ENCODE data around the gene BTF3. TPM values are rescaled to one million over a fixed set of nuclear protein-coding genes. Genes with fewer than 3 reads are reported as not detected.

Gene BTF3
- total and polyA plus RNA-seq, 2 of the 13 experiments (the other 11 are each of a cell fraction or from before 2014, with no cell fraction given), result 557 to 698 TPM

GRCh38 chr5:73451224-73452130 lies 46.8 kb upstream of the BTF3 start (continued):
- TF ChIP-seq ZNF253 (CRISPR knock-in tag; IDR thresholded peaks at IDR 0.05; ENCODE audit: borderline replicate concordance), result no peak
- TF ChIP-seq ZC3H4 (CRISPR knock-in tag; IDR thresholded peaks at IDR 0.05; ENCODE audit: borderline replicate concordance), result no peak
- TF ChIP-seq ZNF678 (CRISPR knock-in tag; IDR thresholded peaks at IDR 0.05), result no peak
- no peak for TF ChIP-seq ZNF101 (CRISPR knock-in tag; IDR thresholded peaks at IDR 0.05; ENCODE audit: borderline replicate concordance, low read depth)
- TF ChIP-seq ZNF362 (CRISPR knock-in tag; IDR thresholded peaks at IDR 0.05; ENCODE audit: borderline replicate concordance), result no peak
- no peak for TF ChIP-seq DMAP1 (CRISPR knock-in tag; IDR thresholded peaks at IDR 0.05)
- TF ChIP-seq HOXA7 (CRISPR knock-in tag; IDR thresholded peaks at IDR 0.05), result no peak

GRCh38 chr5:73452215-73452614 lies 46.0 kb upstream of the BTF3 start:
- POLR2A ChIA-PET, result no interaction called here
- H3K27me3 ChIP-seq (ENCODE audit: control insufficient read depth in 1 of 2, insufficient read depth in 2 of 2, low read length in 2 of 2), result peaks cover 6 to 54% of the 10 kb centered on the region in 2 experiments
- DNase-seq (ENCODE audit: low spot score) (no peak), ATAC-seq (no peak), FAIRE-seq (no peak)
- in situ Hi-C loops (cut with HindIII; ENCODE audit: extremely low pct_ligation_motif_present, low pct_unique_long_range_greater_than_20kb) (no loop called here), intact Hi-C loops (cut with micrococcal nuclease; ENCODE audit: unreplicated experiment) (loop anchor here (5.0 kb wide), 2 partner anchors 370 to 535 kb away; no protein-coding TSS in a partner anchor)
- no peak overlapping the region for H3K4me2 ChIP-seq (ENCODE audit: low read depth, low read length)
- H2AFZ ChIP-seq (ENCODE audit: low read length), result no peak overlapping the region
- H3K36me3 ChIP-seq (replicated peaks in 1 of 2; ENCODE audit: control insufficient read depth in 1 of 2, insufficient read depth in 2 of 2, low read length in 2 of 2), result no peaks in the 10 kb centered on the region
- no TSS peak for BruUV-seq (replicated peaks)
- no peaks in the 10 kb centered on the region for H3K9me3 ChIP-seq (ENCODE audit: low read length)
- no peak overlapping the region for H3K9ac ChIP-seq (ENCODE audit: insufficient read depth, low read depth, low read length)
- H3K79me2 ChIP-seq (ENCODE audit: insufficient read depth, low read length), result no peaks in the 10 kb centered on the region
- no peaks in the 10 kb centered on the region for H4K20me1 ChIP-seq (ENCODE audit: insufficient read depth, low read length)
- H3K4me3 ChIP-seq (replicated peaks in 1 of 3; ENCODE audit: insufficient read depth in 1 of 3, low read depth in 2 of 3, low read length in 3 of 3), result no peak overlapping the region
- H3K4me1 ChIP-seq (ENCODE audit: insufficient read depth, low read length), result peaks cover 22% of the 10 kb centered on the region
- CTCF ChIA-PET (ENCODE audit: low intra/inter-chr PET ratio, low total read pairs), result interaction anchor here (2.5 kb wide), 1 partner anchor 236 kb away, joined by 11 read pairs; no protein-coding TSS in a partner anchor
- TF ChIP-seq NR0B2 (CRISPR knock-in tag; IDR thresholded peaks at IDR 0.05), result no peak
- H3K27ac ChIP-seq (ENCODE audit: extremely low read length, insufficient read depth, low read length), result no peak overlapping the region
- WGBS (ENCODE audit: low lambda C conversion rate), result 48% methylated on average over 6 of the region's 6 CpGs
